NCI-H1092 (cell line): ENCODE data around the gene GPR179.
A peak's percentile ranks its signal among the peaks of the same experiment; 100 is the strongest.
"Not testable (repeated sequence)": the region's sequence is repeated elsewhere in the genome, so short reads cannot be mapped to it uniquely, and the experiment has no call there.

Source experiments
- DNase-seq: peaks from one replicate; lab custom pipeline; 2025; lab: John Stamatoyannopoulos, UW

Gene GPR179

DNA sequence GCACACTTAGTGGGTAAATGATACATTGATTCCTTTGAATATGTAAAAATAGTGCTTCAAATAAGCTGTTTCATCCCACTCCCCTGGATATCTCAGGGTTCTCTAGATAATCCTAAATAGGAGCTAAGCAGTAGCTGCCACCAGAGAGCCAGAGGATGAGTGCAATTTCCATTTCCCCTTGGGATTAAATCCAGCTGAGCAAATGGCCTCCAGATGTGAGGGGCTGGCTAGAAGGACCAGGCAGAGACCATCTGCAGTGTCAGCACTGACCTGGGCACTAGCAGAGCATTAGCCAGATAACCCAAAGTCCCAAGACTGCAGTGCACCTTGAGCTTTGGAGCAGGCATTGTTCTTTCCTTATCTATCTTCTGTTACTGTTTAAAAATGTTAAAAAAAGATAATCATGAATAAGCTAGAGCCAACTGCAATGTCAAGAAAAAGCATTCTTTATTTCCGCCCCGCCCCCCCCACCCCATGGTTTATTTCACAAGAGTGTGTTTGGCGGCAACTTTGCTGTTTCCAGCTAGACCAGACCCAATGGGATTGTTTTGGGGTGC is 19.5 kb downstream of the GPR179 start:
- no peak for DNase-seq

- no peak for DNase-seq
Observed at GRCh38 chr17:38322897-38323296, 20.9 kb downstream of the GPR179 start.

- DNase-seq = peak; percentile 42
Observed at GRCh38 chr17:38322156-38322779, 21.5 kb downstream of the GPR179 start.

GRCh38 chr17:38320482-38320881 is 23.3 kb downstream of the GPR179 start:
- DNase-seq = no peak

DNA sequence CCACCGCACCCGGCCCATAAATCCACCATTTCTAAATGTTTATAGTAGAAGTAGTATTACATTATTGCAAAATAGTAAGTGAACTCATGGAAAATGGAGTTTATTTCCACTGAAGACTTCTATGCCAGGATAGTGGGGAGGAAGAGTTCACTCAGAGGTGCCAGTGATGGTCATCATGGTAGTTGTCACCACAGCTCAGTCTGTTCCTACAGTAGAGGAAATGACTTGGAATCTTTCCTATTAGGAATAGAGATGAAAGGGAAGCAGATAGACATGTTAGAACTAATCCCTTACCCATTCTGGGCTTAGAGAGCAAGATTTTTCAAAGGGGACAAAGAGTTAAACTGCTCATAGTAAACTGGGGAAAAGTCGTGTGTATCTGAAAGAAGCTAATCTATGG is 26.7 kb downstream of the GPR179 start:
- no peak for DNase-seq

- no peak for DNase-seq
Observed at GRCh38 chr17:38315497-38315896, 28.3 kb downstream of the GPR179 start.

- peak; percentile 95 for DNase-seq
Observed at GRCh38 chr17:38296834-38297517, 46.8 kb downstream of the GPR179 start, which contains the start of gene MRPL45. TSS of gene MRPL45 (plus strand) at chr17:38297168. CDS start at chr17:38297184, 16 bp downstream.

DNA sequence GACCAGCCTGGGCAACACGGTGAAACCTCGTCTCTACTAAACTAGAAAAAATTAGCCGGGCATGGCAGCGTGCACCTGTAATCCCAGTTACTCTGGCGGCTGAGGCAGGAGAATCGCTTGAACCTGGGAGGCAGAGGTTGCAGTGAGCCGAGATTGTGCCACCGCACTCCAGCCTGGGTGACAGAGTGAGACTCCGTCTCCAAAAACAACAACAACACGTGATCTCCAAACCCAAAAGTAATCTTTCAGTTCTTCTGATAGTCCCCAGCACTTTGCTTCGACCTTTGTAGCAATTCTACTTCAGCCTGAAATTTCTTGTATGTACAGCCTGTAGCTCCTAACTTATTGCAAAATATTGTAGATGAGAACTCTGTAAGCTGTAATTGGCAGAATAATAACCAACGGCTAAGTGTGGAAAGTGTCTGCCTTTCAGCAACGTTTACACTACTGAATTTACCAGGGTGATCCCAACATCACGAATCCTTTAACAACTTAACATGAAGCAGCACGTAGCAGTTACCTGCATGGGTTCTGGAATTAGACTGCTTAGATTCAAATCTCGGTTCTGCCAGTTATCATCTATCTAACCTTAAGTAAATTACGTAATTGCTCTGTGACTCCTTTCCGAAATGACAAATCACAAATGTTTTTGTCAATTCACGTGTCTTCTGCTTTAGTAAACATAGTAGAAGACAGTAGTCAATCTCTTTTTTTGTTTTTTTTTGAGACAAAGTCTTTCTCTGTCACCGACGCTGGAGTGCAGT is 48.0 kb downstream of the GPR179 start:
- not testable (repeated sequence) for DNase-seq

DNA sequence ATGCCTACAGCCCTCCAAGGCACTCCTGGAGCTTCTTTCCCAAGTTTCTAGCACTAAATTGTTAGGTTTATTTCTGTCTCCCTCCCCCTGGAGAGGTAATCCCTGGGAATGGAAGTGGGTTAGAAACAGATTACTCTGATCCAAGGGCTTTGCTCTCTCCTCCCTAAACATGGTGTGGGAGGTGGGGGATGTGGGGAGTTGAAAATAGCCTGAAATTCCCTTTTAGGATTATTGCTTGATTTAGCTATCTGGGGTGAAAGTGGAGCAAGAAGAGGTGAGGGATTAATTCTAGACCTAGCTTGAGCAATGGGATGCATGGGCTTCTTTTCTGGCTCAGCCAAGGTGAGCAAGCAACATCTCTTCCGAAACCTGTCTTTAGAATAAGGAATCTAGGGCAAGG is 54.0 kb downstream of the GPR179 start:
- DNase-seq = not testable (repeated sequence)

- not testable (repeated sequence) for DNase-seq
Observed at GRCh38 chr17:38288217-38288827, 55.4 kb downstream of the GPR179 start.

DNA sequence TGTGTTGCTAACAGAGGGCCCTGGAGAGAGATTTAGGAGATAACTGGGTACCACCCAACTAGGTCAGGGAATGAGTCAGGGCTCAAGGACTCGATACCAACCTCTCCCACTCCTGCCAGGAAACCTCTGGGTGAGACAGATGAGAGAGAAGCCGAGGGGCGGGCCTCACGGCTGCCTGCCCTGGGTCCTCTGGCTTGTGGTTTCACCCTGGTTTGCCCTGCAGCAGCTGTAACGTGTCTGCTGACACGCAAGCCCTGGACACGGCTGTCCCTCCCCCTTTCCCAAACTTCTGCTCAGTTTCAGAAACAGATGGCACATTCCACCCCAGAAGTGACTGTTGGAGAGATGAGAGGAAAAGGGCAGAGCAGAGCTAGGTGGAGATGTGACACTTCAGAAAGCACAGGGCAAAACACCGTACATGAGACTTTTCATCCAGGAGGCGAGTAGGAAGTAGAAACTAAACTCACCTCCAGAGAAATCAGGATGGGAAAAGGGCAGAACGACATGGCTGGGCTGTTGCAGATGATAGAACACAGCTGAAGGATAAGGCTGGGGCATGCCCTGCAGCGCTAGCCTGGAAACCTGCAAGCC is 57.2 kb downstream of the GPR179 start:
- DNase-seq = not testable (repeated sequence)

- not testable (repeated sequence) for DNase-seq
Observed at GRCh38 chr17:38285994-38286393, 57.8 kb downstream of the GPR179 start.
